H9 (cell line): ENCODE results near the gene SLCO2A1. TPM values are rescaled to one million over a fixed set of nuclear protein-coding genes. Genes with fewer than 3 reads are reported as not detected.

ENCODE experiments used
- DNase-seq: peaks from one replicate; pipeline ENCODE4 v3.0.0-alpha.2; 2017
- H2AFZ ChIP-seq: one replicate; pipeline ENCODE4 v1.6.1; 2013; ENCODE audit warnings: mild to moderate bottlenecking, low read length, control low read depth, moderate library complexity
- H2AK5ac ChIP-seq: 2 replicates; pipeline ENCODE4 v1.6.1; 2013; ENCODE audit warnings: low read length, control low read depth, mixed read lengths; ENCODE audit not compliant: insufficient read length
- H2BK120ac ChIP-seq: one replicate; pipeline ENCODE4 v1.6.1; 2013; ENCODE audit warnings: low read depth, mild to moderate bottlenecking, low read length, control low read depth, inconsistent platforms; ENCODE audit not compliant: poor library complexity, severe bottlenecking
- H2BK12ac ChIP-seq: 2 replicates; pipeline ENCODE4 v1.6.1; 2013; ENCODE audit warnings: low read length, control low read depth, mixed read lengths, low read depth; ENCODE audit not compliant: insufficient read length
- H2BK15ac ChIP-seq: 2 replicates; pipeline ENCODE4 v1.6.1; 2013; ENCODE audit warnings: low read depth, low read length, control low read depth
- H2BK20ac ChIP-seq: one replicate; pipeline ENCODE4 v1.6.1; 2013; ENCODE audit warnings: low read depth, mild to moderate bottlenecking, low read length, control low read depth, inconsistent platforms; ENCODE audit not compliant: poor library complexity, severe bottlenecking
- H2BK5ac ChIP-seq: 2 replicates; pipeline ENCODE4 v1.6.1; 2013; ENCODE audit warnings: low read length, control low read depth, mixed read lengths; ENCODE audit not compliant: insufficient read length
- H3K14ac ChIP-seq: 2 replicates; pipeline ENCODE4 v1.6.1; 2013; ENCODE audit warnings: low read length, control low read depth; ENCODE audit not compliant: insufficient read depth
- H3K18ac ChIP-seq: 2 replicates; pipeline ENCODE4 v1.6.1; 2013; ENCODE audit warnings: low read depth, mild to moderate bottlenecking, mixed read lengths, low read length, control low read depth; ENCODE audit not compliant: insufficient read length
- H3K23ac ChIP-seq: 2 replicates; pipeline ENCODE4 v1.6.1; 2013; ENCODE audit warnings: low read length, control low read depth, mixed read lengths, low read depth; ENCODE audit not compliant: insufficient read length
- H3K23me2 ChIP-seq: 2 replicates; pipeline ENCODE4 v1.6.1; 2013; ENCODE audit warnings: low read depth, mild to moderate bottlenecking, mixed read lengths, low read length, control low read depth; ENCODE audit not compliant: insufficient read length, poor library complexity, severe bottlenecking
- H3K27ac ChIP-seq: 2 replicates; pipeline ENCODE4 v1.5.1; 2013; ENCODE audit warnings: low read length, control low read depth, mixed read lengths, low read depth; ENCODE audit not compliant: insufficient read length
- H3K27me3 ChIP-seq: 2 replicates; pipeline ENCODE4 v1.6.1; 2013; ENCODE audit warnings: low read length, control low read depth, inconsistent platforms; ENCODE audit not compliant: insufficient read depth
- H3K4ac ChIP-seq: 2 replicates; pipeline ENCODE4 v1.6.1; 2013; ENCODE audit warnings: low read depth, mild to moderate bottlenecking, control low read depth, inconsistent platforms, low read length, moderate library complexity
- H3K4me1 ChIP-seq: 2 replicates; pipeline ENCODE4 v1.6.1; 2013; ENCODE audit warnings: low read length, control low read depth, inconsistent platforms; ENCODE audit not compliant: insufficient read depth
- H3K4me2 ChIP-seq: 2 replicates; pipeline ENCODE4 v1.6.1; 2013; ENCODE audit warnings: low read length, control low read depth, mixed read lengths; ENCODE audit not compliant: insufficient read length, insufficient read depth
- H3K56ac ChIP-seq: 2 replicates; pipeline ENCODE4 v1.6.1; 2013; ENCODE audit warnings: low read depth, mild to moderate bottlenecking, mixed read lengths, low read length, control low read depth; ENCODE audit not compliant: insufficient read length
- H3K79me1 ChIP-seq: 2 replicates; pipeline ENCODE4 v1.6.1; 2013; ENCODE audit warnings: low read depth, mild to moderate bottlenecking, moderate library complexity, low read length, control low read depth, inconsistent platforms; ENCODE audit not compliant: insufficient read depth, poor library complexity, severe bottlenecking
- H3K79me2 ChIP-seq: 2 replicates; pipeline ENCODE4 v1.6.1; 2013; ENCODE audit warnings: low read length, control low read depth, inconsistent platforms; ENCODE audit not compliant: insufficient read depth
- H3K9ac ChIP-seq: 2 replicates; pipeline ENCODE4 v1.6.1; 2013; ENCODE audit warnings: low read length, control low read depth, mixed read lengths; ENCODE audit not compliant: insufficient read length; ENCODE audit errors: extremely low read depth
- H3K9me3 ChIP-seq: one replicate; pipeline ENCODE4 v1.6.1; 2013; ENCODE audit warnings: low read depth, low read length, inconsistent platforms; ENCODE audit not compliant: control insufficient read depth
- H3T11ph ChIP-seq: one replicate; pipeline ENCODE4 v1.6.1; 2013; ENCODE audit warnings: mild to moderate bottlenecking, low read length, control low read depth, inconsistent platforms
- H4K20me1 ChIP-seq: one replicate; pipeline ENCODE4 v1.6.1; 2013; ENCODE audit not compliant: control insufficient read depth, insufficient read length, insufficient read depth
- H4K5ac ChIP-seq: 2 replicates; pipeline ENCODE4 v1.6.1; 2013; ENCODE audit warnings: low read depth, mild to moderate bottlenecking, mixed read lengths, low read length, control low read depth; ENCODE audit not compliant: insufficient read length
- H4K8ac ChIP-seq: replicated peaks from 2 replicates; pipeline ENCODE4 v1.6.1; 2013; ENCODE audit warnings: low read length, control low read depth, mixed read lengths, low read depth; ENCODE audit not compliant: insufficient read length
- H4K91ac ChIP-seq: 2 replicates; pipeline ENCODE4 v1.6.1; 2013; ENCODE audit warnings: low read depth, mild to moderate bottlenecking, moderate library complexity, mixed read lengths, low read length, control low read depth; ENCODE audit not compliant: insufficient read length
- H3K27ac Mint-ChIP-seq, 3 experiments: 2 replicates in 2 of 3; 3 replicates in 1 of 3; pipeline ENCODE4 v1.8.0; 2020 to 2021; ENCODE audit warnings: mixed read lengths in 3 of 3, mild to moderate bottlenecking in 1 of 3, moderate library complexity in 1 of 3
- H3K27me3 Mint-ChIP-seq: 2 replicates; pipeline ENCODE4 v1.8.0; 2021; ENCODE audit warnings: low read depth, mild to moderate bottlenecking, moderate library complexity, mixed read lengths
- H3K36me3 Mint-ChIP-seq, 3 experiments: 2 replicates in 2 of 3; 3 replicates in 1 of 3; pipeline ENCODE4 v1.8.0; 2020 to 2021; ENCODE audit warnings: low read depth in 3 of 3, mixed read lengths in 3 of 3; ENCODE audit not compliant: insufficient read depth in 1 of 3
- H3K4me1 Mint-ChIP-seq, 2 experiments: 2 replicates each; pipeline ENCODE4 v1.8.0; 2020; ENCODE audit warnings: mixed read lengths in 2 of 2
- H3K4me3 Mint-ChIP-seq, 2 experiments: 2 replicates in 1 of 2; 3 replicates in 1 of 2; pipeline ENCODE4 v1.8.0; 2020 to 2021; ENCODE audit warnings: mild to moderate bottlenecking in 2 of 2, mixed read lengths in 2 of 2, moderate library complexity in 1 of 2
- H3K9me3 Mint-ChIP-seq, 2 experiments: 2 replicates in 1 of 2; 3 replicates in 1 of 2; pipeline ENCODE4 v1.8.0; 2020; ENCODE audit warnings: mild to moderate bottlenecking in 2 of 2, mixed read lengths in 2 of 2, moderate library complexity in 1 of 2
- WGBS: extraction: QIAGEN DNeasy Blood & Tissue Kit; methylation state at CpG from one replicate; pipeline ENCODE4 v1.1.7; 2013; ENCODE audit warnings: missing lambda C conversion rate, low lambda C conversion rate, mixed read lengths; ENCODE audit not compliant: insufficient read length; ENCODE audit errors: extremely low coverage; 5-methylcytosine and 5-hydroxymethylcytosine counted together
- total RNA-seq: library from RNA; stranded (reverse); gene quantifications from 2 replicates; pipeline ENCODE4 v1.2.1, GENCODE V29; 2021
- TF ChIP-seq, protein P1 (sequence below): fragments of 200-600 bp; sonication (generic); conservative IDR thresholded peaks from 3 replicates; pipeline ENCODE4 v1.8.0; 2021; ENCODE audit warnings: antibody characterized with exemption, mild to moderate bottlenecking

SLCO2A1 gene
- total RNA-seq, 1 experiment from 2014 or later, result 0.98 TPM

DNA sequence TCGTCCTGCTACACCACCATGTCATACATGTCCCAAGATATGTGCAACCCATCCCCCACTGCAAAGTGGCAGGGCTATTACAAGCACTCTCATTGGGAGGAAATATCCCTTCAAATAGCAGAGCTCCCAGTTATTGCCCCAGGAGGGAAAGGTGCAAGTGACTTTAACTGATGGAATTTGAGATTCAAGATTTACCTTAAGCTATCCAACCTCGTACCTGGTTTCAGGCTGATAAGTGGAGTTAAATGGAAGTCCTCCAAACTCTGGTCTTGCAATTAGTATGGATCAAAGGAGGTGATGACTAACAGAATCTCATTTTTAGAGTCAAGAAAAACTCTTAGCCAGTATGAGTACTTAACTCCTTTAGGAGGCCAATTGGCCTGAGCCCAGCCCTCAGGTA is 2.1 kb downstream of the SLCO2A1 start:
- H3K56ac ChIP-seq, result no peak overlapping the region

More for the DNA sequence above, 2.1 kb downstream of the SLCO2A1 start:
- no peaks in the 10 kb centered on the region for H3K79me2 ChIP-seq
- no peak overlapping the region for H2BK12ac ChIP-seq
- no CpG with 5 or more reads among the region's 2 CpGs for WGBS
- H3K4me1 ChIP-seq, result no peaks in the 10 kb centered on the region
- no peaks in the 10 kb centered on the region for H3K9me3 ChIP-seq
- H4K20me1 ChIP-seq, result no peaks in the 10 kb centered on the region
- Mint-ChIP-seq H3K27ac (no peak overlapping the region), H3K4me1 (peaks cover 11 to 14% of the 10 kb centered on the region in 2 experiments), H3K9me3 (no peaks in the 10 kb centered on the region; a peak in 1 of 5 replicates), H3K36me3 (peaks cover 0 to 2% (median 0%) of the 10 kb centered on the region in 3 experiments; a peak in 1 of 7 replicates), H3K4me3 (no peak overlapping the region), H3K27me3 (peaks cover 66% of the 10 kb centered on the region)
- H3K27me3 ChIP-seq, result peaks cover 27% of the 10 kb centered on the region
- H2AK5ac ChIP-seq, result no peak overlapping the region
- H4K5ac ChIP-seq, result no peak overlapping the region
- DNase-seq, result no peak
- no peak overlapping the region for H2BK120ac ChIP-seq
- no peak overlapping the region for H3K18ac ChIP-seq
- no peak overlapping the region for H3K4ac ChIP-seq
- no peak overlapping the region for H2BK5ac ChIP-seq
- no peak overlapping the region for H3K27ac ChIP-seq
- peaks cover 12% of the 10 kb centered on the region for H3K23me2 ChIP-seq
- H3K23ac ChIP-seq, result no peak overlapping the region
- H3K79me1 ChIP-seq, result no peaks in the 10 kb centered on the region
- no peak overlapping the region for H4K91ac ChIP-seq
- no peak overlapping the region for H3K4me2 ChIP-seq
- H4K8ac ChIP-seq, result no peak overlapping the region
- no peak overlapping the region for H2BK15ac ChIP-seq
- no peak overlapping the region for H3K14ac ChIP-seq
- H2AFZ ChIP-seq, result no peak overlapping the region
- no peak overlapping the region for H2BK20ac ChIP-seq
- TF ChIP-seq, protein P1, sequence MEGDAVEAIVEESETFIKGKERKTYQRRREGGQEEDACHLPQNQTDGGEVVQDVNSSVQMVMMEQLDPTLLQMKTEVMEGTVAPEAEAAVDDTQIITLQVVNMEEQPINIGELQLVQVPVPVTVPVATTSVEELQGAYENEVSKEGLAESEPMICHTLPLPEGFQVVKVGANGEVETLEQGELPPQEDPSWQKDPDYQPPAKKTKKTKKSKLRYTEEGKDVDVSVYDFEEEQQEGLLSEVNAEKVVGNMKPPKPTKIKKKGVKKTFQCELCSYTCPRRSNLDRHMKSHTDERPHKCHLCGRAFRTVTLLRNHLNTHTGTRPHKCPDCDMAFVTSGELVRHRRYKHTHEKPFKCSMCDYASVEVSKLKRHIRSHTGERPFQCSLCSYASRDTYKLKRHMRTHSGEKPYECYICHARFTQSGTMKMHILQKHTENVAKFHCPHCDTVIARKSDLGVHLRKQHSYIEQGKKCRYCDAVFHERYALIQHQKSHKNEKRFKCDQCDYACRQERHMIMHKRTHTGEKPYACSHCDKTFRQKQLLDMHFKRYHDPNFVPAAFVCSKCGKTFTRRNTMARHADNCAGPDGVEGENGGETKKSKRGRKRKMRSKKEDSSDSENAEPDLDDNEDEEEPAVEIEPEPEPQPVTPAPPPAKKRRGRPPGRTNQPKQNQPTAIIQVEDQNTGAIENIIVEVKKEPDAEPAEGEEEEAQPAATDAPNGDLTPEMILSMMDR, result no peak
- H3K9ac ChIP-seq, result no peak overlapping the region
- H3T11ph ChIP-seq, result no peak overlapping the region
